Mononuclear cell (primary cell): ENCODE data around the gene CTBP2. TPM values are rescaled to one million over a fixed set of nuclear protein-coding genes. Genes with fewer than 3 reads are reported as not detected.

Source experiments
- H3K27me3 ChIP-seq: 2 replicates; pipeline ENCODE4 v1.6.0; 2011; ENCODE audit warnings: low read length, control low read depth; ENCODE audit not compliant: insufficient read depth
- H3K4me1 ChIP-seq: 2 replicates; pipeline ENCODE4 v1.5.1; 2011; ENCODE audit warnings: mild to moderate bottlenecking, low read length, control low read depth; ENCODE audit not compliant: insufficient read depth
- H3K4me3 ChIP-seq: 2 replicates; pipeline ENCODE4 v1.5.1; 2011; ENCODE audit warnings: mild to moderate bottlenecking, low read length, moderate library complexity
- H3K9me3 ChIP-seq: 2 replicates; pipeline ENCODE4 v1.5.1; 2011; ENCODE audit warnings: low read depth, mild to moderate bottlenecking, control low read depth, low read length
- total RNA-seq: library from RNA; depleted of rRNA; stranded (reverse); fragments of >200 nt; gene quantifications from one replicate; pipeline ENCODE4 v1.2.3, GENCODE V29; 2012

CTBP2 gene
- total RNA-seq, 1 donor = 6.4 TPM

GRCh38 chr10:125008689-125009638 lies 151.4 kb downstream of the CTBP2 start:
- Histone ChIP-seq H3K4me3 (no peak overlapping the region), H3K4me1 (no peaks in the 10 kb centered on the region), H3K27me3 (no peaks in the 10 kb centered on the region), H3K9me3 (no peaks in the 10 kb centered on the region)

DNA sequence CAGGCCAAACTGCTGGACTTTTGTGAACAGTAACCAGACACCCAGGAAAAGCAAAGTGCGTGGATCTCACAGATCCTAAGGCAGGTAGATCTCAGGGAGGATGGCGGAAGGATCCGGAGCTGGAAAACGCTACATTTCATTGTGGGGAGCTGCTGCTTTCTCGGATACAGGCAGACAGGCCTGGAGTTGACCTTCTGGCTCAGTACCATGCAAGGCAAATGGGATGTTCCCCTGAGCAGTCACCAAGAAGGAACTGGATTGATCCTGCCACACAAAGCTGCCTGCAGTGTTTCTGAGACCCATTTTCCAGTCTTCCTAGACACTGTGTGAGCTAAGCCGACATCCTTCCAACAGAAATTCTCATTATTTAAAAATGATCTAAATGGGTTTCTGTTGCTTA lies 152.9 kb downstream of the CTBP2 start:
- Histone ChIP-seq H3K4me1 (no peaks in the 10 kb centered on the region), H3K4me3 (no peak overlapping the region)

GRCh38 chr10:125006921-125007426 lies 153.4 kb downstream of the CTBP2 start:
- H3K27me3 ChIP-seq = no peaks in the 10 kb centered on the region
- no peak overlapping the region for H3K4me3 ChIP-seq
- H3K9me3 ChIP-seq = no peaks in the 10 kb centered on the region
- H3K4me1 ChIP-seq = no peaks in the 10 kb centered on the region

More for the DNA sequence above, 152.9 kb downstream of the CTBP2 start:
- H3K9me3 ChIP-seq = no peaks in the 10 kb centered on the region
- no peaks in the 10 kb centered on the region for H3K27me3 ChIP-seq

- no peaks in the 10 kb centered on the region for H3K9me3 ChIP-seq
- no peaks in the 10 kb centered on the region for H3K27me3 ChIP-seq
- H3K4me1 ChIP-seq = no peaks in the 10 kb centered on the region
- H3K4me3 ChIP-seq = no peak overlapping the region
Observed at GRCh38 chr10:125006188-125006680, 154.1 kb downstream of the CTBP2 start.

- Histone ChIP-seq H3K4me1 (no peaks in the 10 kb centered on the region), H3K4me3 (no peak overlapping the region), H3K27me3 (no peaks in the 10 kb centered on the region), H3K9me3 (no peaks in the 10 kb centered on the region)
Observed at GRCh38 chr10:125005312-125006187, 154.8 kb downstream of the CTBP2 start.

GRCh38 chr10:125004571-125005311 lies 155.6 kb downstream of the CTBP2 start:
- H3K4me1 ChIP-seq = no peaks in the 10 kb centered on the region
- no peaks in the 10 kb centered on the region for H3K27me3 ChIP-seq
- no peaks in the 10 kb centered on the region for H3K9me3 ChIP-seq
- no peak overlapping the region for H3K4me3 ChIP-seq

- Histone ChIP-seq H3K9me3 (no peaks in the 10 kb centered on the region), H3K4me1 (no peaks in the 10 kb centered on the region), H3K4me3 (no peak overlapping the region), H3K27me3 (no peaks in the 10 kb centered on the region)
Observed at GRCh38 chr10:125003901-125004467, 156.4 kb downstream of the CTBP2 start.

GRCh38 chr10:125003146-125003900 lies 157.0 kb downstream of the CTBP2 start:
- H3K27me3 ChIP-seq = no peaks in the 10 kb centered on the region
- no peak overlapping the region for H3K4me3 ChIP-seq
- no peaks in the 10 kb centered on the region for H3K9me3 ChIP-seq
- no peaks in the 10 kb centered on the region for H3K4me1 ChIP-seq

DNA sequence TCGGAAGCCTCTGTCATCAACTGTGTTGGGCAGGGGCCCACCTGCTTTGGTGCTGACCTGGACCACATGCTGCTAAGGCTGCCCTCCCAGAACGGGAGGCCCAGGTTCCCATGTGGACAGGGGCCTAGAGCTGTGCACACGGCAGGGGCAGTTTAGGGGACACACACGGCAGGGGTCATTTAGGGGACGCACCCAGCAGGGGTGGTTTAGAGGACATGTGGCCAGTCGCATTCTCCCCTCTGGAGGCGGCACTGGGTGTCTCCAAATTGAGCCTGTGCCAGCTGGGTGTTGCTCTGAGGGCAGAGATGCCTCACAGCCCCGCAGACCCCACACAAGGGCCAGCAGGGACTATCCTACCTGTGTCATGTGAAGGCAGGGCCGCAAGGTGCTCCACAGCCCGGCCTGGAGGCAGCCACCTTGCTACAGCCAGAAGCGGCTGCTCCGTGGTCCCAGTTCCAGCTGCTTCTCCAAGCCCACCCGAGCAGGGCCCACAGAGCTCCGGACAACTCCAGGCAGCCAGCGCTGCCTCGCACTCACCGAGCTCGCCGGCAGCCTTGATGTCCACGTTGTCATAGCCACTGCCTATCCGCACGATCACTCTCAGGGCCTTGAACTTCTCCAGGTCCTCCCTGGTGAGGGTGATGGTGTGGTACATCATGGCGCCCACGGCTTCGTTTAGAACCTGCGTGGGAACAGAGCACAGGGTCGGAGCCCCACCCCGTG lies 157.8 kb downstream of the CTBP2 start:
- no peaks in the 10 kb centered on the region for H3K4me1 ChIP-seq
- no peaks in the 10 kb centered on the region for H3K27me3 ChIP-seq
- no peak overlapping the region for H3K4me3 ChIP-seq
- no peaks in the 10 kb centered on the region for H3K9me3 ChIP-seq

- H3K4me3 ChIP-seq = no peak overlapping the region
- H3K4me1 ChIP-seq = no peaks in the 10 kb centered on the region
- no peaks in the 10 kb centered on the region for H3K9me3 ChIP-seq
- H3K27me3 ChIP-seq = no peaks in the 10 kb centered on the region
Observed at GRCh38 chr10:125002047-125002422, 158.3 kb downstream of the CTBP2 start.

- no peaks in the 10 kb centered on the region for H3K4me1 ChIP-seq
Observed at GRCh38 chr10:125001313-125002046, 158.9 kb downstream of the CTBP2 start.

DNA sequence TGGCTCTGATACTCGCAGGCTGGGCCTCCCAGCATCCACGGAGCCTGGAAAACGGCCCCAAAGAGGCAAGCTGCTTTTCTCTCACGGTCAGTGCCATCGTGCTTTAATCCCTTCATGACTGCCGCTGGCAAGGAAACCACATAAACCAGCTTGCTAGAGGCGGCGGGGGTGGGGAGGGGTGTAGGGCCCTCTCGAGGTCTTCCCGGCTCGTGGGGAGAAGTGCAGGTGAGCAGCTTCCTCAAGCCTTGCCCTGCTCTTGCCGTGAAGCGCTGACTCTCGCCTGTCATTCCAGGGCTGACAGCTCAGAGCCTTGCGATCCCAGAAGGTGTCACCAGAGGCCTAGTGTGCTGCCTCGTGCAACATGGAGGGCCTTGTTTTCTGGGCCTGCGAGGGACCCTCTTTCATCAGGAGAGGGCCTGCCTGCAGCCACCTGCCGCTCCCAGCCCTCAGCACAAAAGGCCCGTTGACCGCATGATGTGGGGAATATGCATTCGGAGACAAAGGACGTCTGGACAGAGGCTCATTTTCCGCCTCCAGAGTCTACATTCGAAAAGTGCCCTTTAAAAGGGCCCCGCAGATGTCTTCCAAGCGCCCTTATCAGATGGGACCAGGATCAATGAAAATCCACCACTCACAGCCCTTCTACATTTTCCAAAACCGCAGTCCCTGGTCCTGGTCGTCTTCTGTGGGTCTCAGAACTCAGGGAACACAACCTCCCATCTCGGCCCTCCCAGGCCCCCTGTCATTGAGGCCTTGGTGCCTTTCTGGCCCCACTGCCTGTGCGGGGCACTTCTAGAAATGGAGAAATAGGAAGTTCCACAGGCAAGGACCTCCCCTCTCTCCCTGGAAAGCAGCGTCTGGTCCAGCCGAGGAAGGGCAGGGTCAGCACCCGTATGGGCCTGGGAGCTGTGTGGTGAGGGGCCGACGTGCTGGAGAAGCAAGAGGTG lies 159.7 kb downstream of the CTBP2 start:
- Histone ChIP-seq H3K27me3 (no peaks in the 10 kb centered on the region), H3K9me3 (no peaks in the 10 kb centered on the region), H3K4me1 (no peaks in the 10 kb centered on the region), H3K4me3 (no peak overlapping the region)

More at GRCh38 chr10:125001313-125002046, 158.9 kb downstream of the CTBP2 start:
- H3K9me3 ChIP-seq = no peaks in the 10 kb centered on the region
- no peaks in the 10 kb centered on the region for H3K27me3 ChIP-seq
- no peak overlapping the region for H3K4me3 ChIP-seq
